ENCODE results near the gene ALDH1L1.

Gene ALDH1L1

GRCh38 chr3:126118591-126118990 is 61.8 kb downstream of the ALDH1L1 start:
- DNase-seq (ENCODE audit: low read depth) = no peak

- no peak for DNase-seq (ENCODE audit: low read depth)
Observed at GRCh38 chr3:126117786-126118185, 62.6 kb downstream of the ALDH1L1 start.

GRCh38 chr3:126117212-126117611 is 63.2 kb downstream of the ALDH1L1 start:
- DNase-seq (ENCODE audit: low read depth) = no peak

GRCh38 chr3:126116526-126116925 is 63.9 kb downstream of the ALDH1L1 start:
- DNase-seq (ENCODE audit: low read depth) = no peak

GRCh38 chr3:126114443-126115386 is 65.7 kb downstream of the ALDH1L1 start:
- no peak for DNase-seq (ENCODE audit: low read depth)

GRCh38 chr3:126113733-126114442 is 66.5 kb downstream of the ALDH1L1 start:
- no peak for DNase-seq (ENCODE audit: low read depth)

- no peak for DNase-seq (ENCODE audit: low read depth)
Observed at GRCh38 chr3:126113238-126113555, 67.2 kb downstream of the ALDH1L1 start.

GRCh38 chr3:126112531-126113237 is 67.7 kb downstream of the ALDH1L1 start:
- DNase-seq (ENCODE audit: low read depth) = no peak

GRCh38 chr3:126111566-126112475 is 68.6 kb downstream of the ALDH1L1 start:
- no peak for DNase-seq (ENCODE audit: low read depth)

- DNase-seq (ENCODE audit: low read depth) = no peak
Observed at GRCh38 chr3:126111126-126111551, 69.2 kb downstream of the ALDH1L1 start.

- no peak for DNase-seq (ENCODE audit: low read depth)
Observed at GRCh38 chr3:126110431-126111125, 69.8 kb downstream of the ALDH1L1 start.

GRCh38 chr3:126109880-126110235 is 70.5 kb downstream of the ALDH1L1 start:
- DNase-seq (ENCODE audit: low read depth) = no peak

- DNase-seq (ENCODE audit: low read depth) = no peak
Observed at GRCh38 chr3:126109146-126109879, 71.1 kb downstream of the ALDH1L1 start.

GRCh38 chr3:126108676-126109050 is 71.7 kb downstream of the ALDH1L1 start:
- no peak for DNase-seq (ENCODE audit: low read depth)

- no peak for DNase-seq (ENCODE audit: low read depth)
Observed at GRCh38 chr3:126107957-126108675, 72.3 kb downstream of the ALDH1L1 start.

GRCh38 chr3:126107203-126107939 is 73.0 kb downstream of the ALDH1L1 start:
- no peak for DNase-seq (ENCODE audit: low read depth)

- DNase-seq (ENCODE audit: low read depth) = no peak
Observed at GRCh38 chr3:126106336-126107202, 73.8 kb downstream of the ALDH1L1 start.

- DNase-seq (ENCODE audit: low read depth) = no peak
Observed at GRCh38 chr3:126105691-126106187, 74.6 kb downstream of the ALDH1L1 start.

Measured in HS-27A (cell line).